NCI-H510A (cell line): ENCODE results near the gene NRN1L.
"Not testable (repeated sequence)": the region's sequence is repeated elsewhere in the genome, so short reads cannot be mapped to it uniquely, and the experiment has no call there.

Experiments
- DNase-seq: peaks from one replicate; lab custom pipeline; 2025; lab: John Stamatoyannopoulos, UW

Gene NRN1L

GRCh38 chr16:67882374-67883145, 2.1 kb upstream of the NRN1L start:
- DNase-seq, result no peak

GRCh38 chr16:67883146-67883871, 1.4 kb upstream of the NRN1L start:
- DNase-seq, result no peak

- DNase-seq, result no peak
Observed at GRCh38 chr16:67883872-67884261, 818 bp upstream of the NRN1L start.

GRCh38 chr16:67885545-67885944, 860 bp downstream of the NRN1L start:
- DNase-seq, result no peak

- DNase-seq, result no peak
Observed at GRCh38 chr16:67885976-67886375, 1.3 kb downstream of the NRN1L start.

- DNase-seq, result no peak
Observed at GRCh38 chr16:67886387-67886786, 1.7 kb downstream of the NRN1L start.

- DNase-seq, result no peak
Observed at GRCh38 chr16:67888331-67888730, 3.6 kb downstream of the NRN1L start.

GRCh38 chr16:67892375-67892774, 7.7 kb downstream of the NRN1L start:
- no peak for DNase-seq

- peak; percentile 72 for DNase-seq
Observed at GRCh38 chr16:67892899-67893742, 8.4 kb downstream of the NRN1L start, which contains the start of gene PSKH1. Gene PSKH1 (plus strand): TSS chr16:67893254. CDS start chr16:67908750, 15,496 bp downstream.

GRCh38 chr16:67893743-67894399, 9.2 kb downstream of the NRN1L start:
- DNase-seq, result no peak

- no peak for DNase-seq
Observed at GRCh38 chr16:67897231-67897630, 12.5 kb downstream of the NRN1L start.

GRCh38 chr16:67901734-67902133, 17.0 kb downstream of the NRN1L start:
- DNase-seq, result no peak

- DNase-seq, result no peak
Observed at GRCh38 chr16:67902831-67903230, 18.1 kb downstream of the NRN1L start.

GRCh38 chr16:67907397-67908180, 22.9 kb downstream of the NRN1L start:
- DNase-seq, result no peak

GRCh38 chr16:67909056-67909742, 24.5 kb downstream of the NRN1L start:
- no peak for DNase-seq

- peak; percentile 39 for DNase-seq
Observed at GRCh38 chr16:67910158-67910557, 25.5 kb downstream of the NRN1L start.

GRCh38 chr16:67914758-67915495, 30.2 kb downstream of the NRN1L start:
- no peak for DNase-seq

- DNase-seq, result not testable (repeated sequence)
Observed at GRCh38 chr16:67915496-67915769, 30.7 kb downstream of the NRN1L start.

GRCh38 chr16:67915831-67916723, 31.4 kb downstream of the NRN1L start:
- DNase-seq, result no peak
